Activated naive CD4-positive, alpha-beta T cell treated with anti-CD3 and anti-CD28 coated beads for 36 hours (primary cell): ENCODE data around the gene CTDSP1. TPM values are rescaled to one million over a fixed set of nuclear protein-coding genes. Genes with fewer than 3 reads are reported as not detected.

Source experiments
- CTCF ChIA-PET: fragments of 350-600 bp; sonication (Branson Sonifier 250); formaldehyde crosslinking; loops from one replicate; lab custom pipeline; 2021; ENCODE audit warnings: antibody characterized with exemption; lab: Charles Lee
- DNase-seq: peaks from one replicate; pipeline ENCODE4 v3.0.0-alpha.2; 2020
- H3K27ac Mint-ChIP-seq: one replicate; pipeline ENCODE4 v1.8.0; 2021; ENCODE audit warnings: mild to moderate bottlenecking, mixed read lengths
- H3K27me3 Mint-ChIP-seq: one replicate; pipeline ENCODE4 v1.8.0; 2021; ENCODE audit warnings: low read depth, mixed read lengths
- H3K36me3 Mint-ChIP-seq: one replicate; pipeline ENCODE4 v1.8.0; 2021; ENCODE audit warnings: low read depth, mixed read lengths
- H3K4me1 Mint-ChIP-seq: one replicate; pipeline ENCODE4 v1.8.0; 2021; ENCODE audit warnings: low read depth, mixed read lengths
- H3K4me3 Mint-ChIP-seq: one replicate; pipeline ENCODE4 v1.8.0; 2021; ENCODE audit warnings: mild to moderate bottlenecking, moderate library complexity, mixed read lengths
- H3K9me3 Mint-ChIP-seq: one replicate; pipeline ENCODE4 v1.8.0; 2021; ENCODE audit warnings: mixed read lengths
- intact Hi-C: fragments of 100-400 bp; cut with micrococcal nuclease; formaldehyde crosslinking; loops from one replicate; pipeline ENCODE4 v1.15.1; 2023
- total RNA-seq, 2 experiments: library from RNA; stranded (reverse); gene quantifications; one replicate each; pipeline ENCODE4 v1.2.3, GENCODE V29; 2021

The CTDSP1 gene
- total RNA-seq, 2 experiments from 2014 or later, result 26.1 to 26.2 TPM

DNA sequence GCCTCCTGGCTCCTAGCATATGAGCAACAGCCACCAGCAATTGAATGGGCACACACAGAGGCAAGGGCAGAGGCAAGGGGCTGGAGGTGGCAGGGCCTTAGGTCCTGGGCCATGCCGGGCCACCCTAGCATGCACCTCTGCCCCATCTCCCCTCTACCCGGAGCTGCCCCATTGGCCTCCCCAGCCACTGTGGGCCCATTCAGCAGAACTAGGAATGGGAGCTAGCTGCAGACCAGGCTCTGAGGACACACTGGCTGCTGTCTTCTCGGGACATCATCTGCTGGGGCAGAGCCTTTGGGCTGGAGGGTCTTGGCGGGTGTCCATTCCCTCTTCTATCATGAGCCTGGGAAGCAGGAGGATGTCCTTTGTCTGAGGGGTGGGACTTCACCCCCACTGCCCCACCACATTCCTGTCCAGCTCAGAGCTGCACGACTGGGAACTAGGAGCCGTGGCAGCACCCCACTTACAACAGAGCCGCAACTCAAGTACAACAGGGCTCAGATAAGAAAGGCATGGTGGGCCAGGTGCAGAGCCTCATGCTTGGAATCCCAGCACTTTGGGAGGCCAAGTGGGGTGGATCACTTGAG lies 20.1 kb downstream of the CTDSP1 start:
- Mint-ChIP-seq H3K4me1 (no peaks in the 10 kb centered on the region), H3K4me3 (no peak overlapping the region), H3K9me3 (no peaks in the 10 kb centered on the region), H3K36me3 (no peaks in the 10 kb centered on the region), H3K27me3 (no peaks in the 10 kb centered on the region), H3K27ac (no peak overlapping the region)
- intact Hi-C loops, result no loop called here
- DNase-seq, result no peak
- CTCF ChIA-PET, result no interaction called here

DNA sequence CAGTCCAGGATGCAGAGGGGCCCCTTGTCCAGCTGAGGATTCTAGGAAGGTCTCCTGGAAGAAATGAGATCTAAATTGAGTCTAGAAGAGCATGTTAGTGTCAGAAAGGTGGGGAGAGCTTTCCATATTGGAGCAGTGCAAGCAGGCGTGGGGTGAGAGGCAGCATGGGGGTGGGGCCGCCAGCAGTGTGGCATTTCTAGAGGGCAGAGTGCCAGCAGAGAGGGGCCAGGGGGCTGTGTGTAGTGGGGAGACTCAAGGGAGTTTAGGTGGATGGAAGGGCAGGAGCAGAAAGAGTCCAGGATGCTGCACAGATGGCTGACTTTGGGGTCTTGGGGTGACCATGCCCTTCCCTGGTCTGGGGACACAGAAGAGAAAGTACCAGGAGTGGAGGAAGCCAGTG lies 21.4 kb downstream of the CTDSP1 start:
- no peak overlapping the region for H3K4me3 Mint-ChIP-seq
- no peak overlapping the region for H3K27ac Mint-ChIP-seq
- CTCF ChIA-PET, result interaction anchor here (0.7 kb wide), 1 partner anchor 46 kb away, joined by 5 read pairs; no protein-coding TSS in a partner anchor

DNA sequence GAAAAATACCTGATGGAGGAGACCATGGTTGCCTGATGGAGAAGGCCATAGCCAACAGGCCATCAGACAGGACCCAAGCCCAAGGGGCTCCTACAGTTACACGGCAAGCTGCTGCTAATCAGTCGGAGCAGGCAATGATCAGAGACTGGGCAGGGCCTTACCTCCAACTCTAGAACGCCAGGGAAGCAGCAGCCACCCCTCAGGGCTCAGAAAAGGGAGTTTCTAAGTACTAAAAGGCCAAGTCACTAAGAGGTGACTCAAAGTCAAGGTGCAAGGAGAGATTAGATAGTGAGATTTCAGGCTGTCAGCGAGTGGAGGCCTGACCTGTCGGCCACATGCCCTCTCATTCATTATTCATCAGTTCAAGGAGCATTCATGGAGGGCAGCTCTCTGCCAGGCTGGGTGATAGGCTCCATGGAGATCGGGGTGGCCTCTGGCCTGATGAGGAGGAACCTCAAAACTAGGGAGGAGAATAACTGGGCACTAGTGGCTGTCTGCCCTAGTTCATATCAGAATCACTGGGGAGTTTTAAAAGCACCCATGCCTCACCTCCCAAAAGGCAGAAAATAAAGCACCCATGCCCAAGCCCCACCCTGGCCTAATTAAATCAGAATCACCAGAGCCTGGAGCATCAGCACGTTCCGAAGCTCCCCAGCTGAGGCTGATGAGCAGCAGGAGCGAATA lies 22.9 kb downstream of the CTDSP1 start:
- Mint-ChIP-seq H3K36me3 (no peaks in the 10 kb centered on the region), H3K9me3 (no peaks in the 10 kb centered on the region), H3K4me3 (no peak overlapping the region), H3K27ac (no peak overlapping the region), H3K27me3 (no peaks in the 10 kb centered on the region), H3K4me1 (no peaks in the 10 kb centered on the region)
- intact Hi-C loops, result no loop called here
- DNase-seq, result no peak
- CTCF ChIA-PET, result no interaction called here

More for the DNA sequence above, 21.4 kb downstream of the CTDSP1 start:
- Mint-ChIP-seq H3K27me3 (no peaks in the 10 kb centered on the region), H3K9me3 (no peaks in the 10 kb centered on the region), H3K4me1 (no peaks in the 10 kb centered on the region), H3K36me3 (no peaks in the 10 kb centered on the region)
- intact Hi-C loops, result no loop called here
- no peak for DNase-seq

DNA sequence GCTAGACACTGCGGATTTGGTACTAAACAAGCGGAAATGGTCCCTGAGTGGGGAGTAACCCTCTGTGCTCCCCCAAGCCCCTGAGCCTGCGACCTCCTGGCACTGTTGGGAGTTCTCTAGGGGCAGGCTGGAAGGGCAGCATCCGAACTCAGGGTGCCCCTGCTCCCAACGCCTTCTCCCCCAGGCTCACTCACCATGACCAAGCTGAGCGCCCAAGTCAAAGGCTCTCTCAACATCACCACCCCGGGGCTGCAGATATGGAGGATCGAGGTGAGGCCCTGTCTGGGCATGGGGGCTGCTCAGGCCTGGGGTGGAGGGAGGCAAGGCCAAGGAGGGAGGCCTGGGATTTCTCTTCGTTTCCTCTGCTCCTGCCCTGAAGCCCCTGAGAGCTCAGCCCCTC lies 23.9 kb downstream of the CTDSP1 start:
- Mint-ChIP-seq H3K27me3 (no peaks in the 10 kb centered on the region), H3K4me1 (no peaks in the 10 kb centered on the region), H3K9me3 (no peaks in the 10 kb centered on the region), H3K36me3 (no peaks in the 10 kb centered on the region), H3K4me3 (no peak overlapping the region), H3K27ac (no peak overlapping the region)
- DNase-seq, result no peak
- intact Hi-C loops, result no loop called here
- CTCF ChIA-PET, result no interaction called here

DNA sequence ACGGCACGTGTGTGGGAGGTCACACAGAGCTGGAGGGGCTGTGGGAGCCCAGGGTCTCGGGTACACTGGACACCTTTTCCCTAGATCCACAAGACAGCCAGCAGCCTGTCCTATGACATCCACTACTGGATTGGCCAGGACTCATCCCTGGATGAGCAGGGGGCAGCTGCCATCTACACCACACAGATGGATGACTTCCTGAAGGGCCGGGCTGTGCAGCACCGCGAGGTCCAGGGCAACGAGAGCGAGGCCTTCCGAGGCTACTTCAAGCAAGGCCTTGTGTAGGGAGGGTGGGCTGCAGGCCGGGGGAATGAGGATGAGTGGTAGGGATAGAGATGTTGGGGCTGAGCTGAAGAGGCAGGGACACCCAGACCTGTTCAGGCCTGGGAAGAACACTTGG lies 25.9 kb downstream of the CTDSP1 start:
- Mint-ChIP-seq H3K4me3 (no peak overlapping the region), H3K9me3 (no peaks in the 10 kb centered on the region), H3K36me3 (no peaks in the 10 kb centered on the region), H3K27ac (no peak overlapping the region), H3K4me1 (no peaks in the 10 kb centered on the region), H3K27me3 (no peaks in the 10 kb centered on the region)
- CTCF ChIA-PET, result interaction anchor here (0.6 kb wide), 1 partner anchor 21 kb away, joined by 9 read pairs; no protein-coding TSS in a partner anchor
- no peak for DNase-seq
- intact Hi-C loops, result no loop called here

DNA sequence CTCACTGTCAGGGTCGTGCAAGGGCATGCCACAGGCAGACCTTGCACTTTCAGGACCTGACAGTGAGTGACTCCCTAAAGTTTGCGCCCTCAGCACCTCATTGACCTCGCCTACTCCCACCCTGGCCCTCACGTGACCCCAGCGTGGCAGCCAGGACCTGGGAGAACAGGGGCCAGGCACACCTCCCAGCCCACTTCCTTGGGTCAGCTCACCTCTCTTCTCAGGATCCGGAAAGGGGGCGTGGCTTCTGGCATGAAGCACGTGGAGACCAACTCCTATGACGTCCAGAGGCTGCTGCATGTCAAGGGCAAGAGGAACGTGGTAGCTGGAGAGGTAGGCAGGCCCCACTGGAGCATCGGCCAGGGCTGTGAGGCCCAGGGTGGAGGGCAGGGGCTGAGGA lies 28.1 kb downstream of the CTDSP1 start:
- Mint-ChIP-seq H3K4me3 (no peak overlapping the region), H3K27me3 (no peaks in the 10 kb centered on the region), H3K36me3 (no peaks in the 10 kb centered on the region), H3K4me1 (no peaks in the 10 kb centered on the region), H3K9me3 (no peaks in the 10 kb centered on the region), H3K27ac (no peak overlapping the region)
- DNase-seq, result no peak
- CTCF ChIA-PET, result no interaction called here
- intact Hi-C loops, result no loop called here

DNA sequence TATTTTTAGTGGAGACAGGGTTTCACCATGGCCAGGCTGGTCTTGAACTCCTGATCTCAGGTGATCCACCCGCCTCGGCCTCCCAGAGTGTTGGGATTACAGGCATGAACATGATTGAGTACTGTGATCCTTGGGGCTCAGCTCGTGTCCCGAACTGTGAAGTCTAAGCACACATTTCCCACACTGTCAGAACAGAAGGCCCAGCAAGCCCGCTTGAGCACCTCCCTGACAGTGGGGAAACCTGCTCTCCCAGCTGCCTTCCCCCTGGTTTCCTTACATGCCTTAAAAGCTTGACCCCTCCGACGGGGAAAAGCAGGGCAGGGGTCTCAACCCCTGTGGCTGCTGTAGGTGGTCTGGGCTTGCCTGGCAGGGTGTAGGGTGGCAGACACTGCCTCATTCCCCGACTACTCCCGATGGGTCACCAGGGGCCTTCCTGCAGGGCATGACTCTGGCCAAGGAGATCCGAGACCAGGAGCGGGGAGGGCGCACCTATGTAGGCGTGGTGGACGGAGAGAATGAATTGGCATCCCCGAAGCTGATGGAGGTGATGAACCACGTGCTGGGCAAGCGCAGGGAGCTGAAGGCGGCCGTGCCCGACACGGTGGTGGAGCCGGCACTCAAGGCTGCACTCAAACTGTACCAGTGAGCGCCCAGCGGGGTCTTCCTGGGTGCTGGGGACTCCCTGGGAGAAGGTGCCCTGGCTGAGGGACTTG lies 29.3 kb downstream of the CTDSP1 start:
- Mint-ChIP-seq H3K36me3 (no peaks in the 10 kb centered on the region), H3K4me3 (no peak overlapping the region), H3K9me3 (no peaks in the 10 kb centered on the region), H3K4me1 (no peaks in the 10 kb centered on the region), H3K27me3 (no peaks in the 10 kb centered on the region), H3K27ac (no peak overlapping the region)
- intact Hi-C loops, result no loop called here
- CTCF ChIA-PET, result interaction anchor here (1.3 kb wide), 1 partner anchor 85 kb away, joined by 3 read pairs; no protein-coding TSS in a partner anchor
- no peak for DNase-seq

DNA sequence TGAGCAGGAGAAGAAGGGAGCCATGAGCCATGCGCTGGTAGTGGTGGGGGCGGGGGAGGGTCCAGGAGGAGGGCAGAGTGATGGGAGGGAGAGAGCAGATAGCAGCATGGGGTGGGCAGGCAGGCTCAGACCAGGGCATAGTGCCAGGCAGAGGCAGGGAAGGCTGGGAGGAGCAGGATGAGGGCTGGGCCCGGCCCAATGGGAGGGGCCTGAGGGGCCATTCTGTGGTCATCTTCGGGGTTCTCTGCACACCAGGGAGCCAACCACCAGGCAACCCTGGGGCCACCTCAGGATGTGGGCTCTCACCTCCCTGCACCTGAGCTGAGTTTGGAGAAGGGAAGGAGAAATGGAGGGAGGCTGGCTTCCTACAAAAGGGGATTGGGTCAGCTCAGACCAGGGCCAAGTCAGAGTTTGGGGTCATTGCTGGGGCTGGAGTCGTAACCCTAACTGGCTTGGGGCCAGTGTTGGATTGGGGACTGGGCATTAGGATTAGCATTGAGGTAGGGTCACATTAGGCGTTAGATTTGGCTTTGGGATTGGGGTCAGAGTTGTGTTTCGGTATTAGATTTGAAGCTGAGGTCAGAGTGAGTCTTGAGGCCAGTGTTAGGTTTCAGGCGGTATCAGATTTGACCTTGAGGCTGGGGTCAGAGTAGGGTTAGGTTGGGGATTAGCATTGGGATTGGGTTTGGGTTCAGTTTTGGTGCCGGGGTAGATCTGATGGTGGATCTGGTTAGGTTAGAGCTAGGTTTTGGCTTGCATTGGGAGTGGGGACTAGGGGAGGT lies 30.4 kb downstream of the CTDSP1 start:
- Mint-ChIP-seq H3K4me1 (no peaks in the 10 kb centered on the region), H3K27me3 (no peaks in the 10 kb centered on the region), H3K27ac (no peak overlapping the region), H3K36me3 (no peaks in the 10 kb centered on the region), H3K4me3 (no peak overlapping the region), H3K9me3 (no peaks in the 10 kb centered on the region)
- CTCF ChIA-PET, result interaction anchor here (1.3 kb wide), 1 partner anchor 86 kb away, joined by 3 read pairs; no protein-coding TSS in a partner anchor
- intact Hi-C loops, result no loop called here
- no peak for DNase-seq

DNA sequence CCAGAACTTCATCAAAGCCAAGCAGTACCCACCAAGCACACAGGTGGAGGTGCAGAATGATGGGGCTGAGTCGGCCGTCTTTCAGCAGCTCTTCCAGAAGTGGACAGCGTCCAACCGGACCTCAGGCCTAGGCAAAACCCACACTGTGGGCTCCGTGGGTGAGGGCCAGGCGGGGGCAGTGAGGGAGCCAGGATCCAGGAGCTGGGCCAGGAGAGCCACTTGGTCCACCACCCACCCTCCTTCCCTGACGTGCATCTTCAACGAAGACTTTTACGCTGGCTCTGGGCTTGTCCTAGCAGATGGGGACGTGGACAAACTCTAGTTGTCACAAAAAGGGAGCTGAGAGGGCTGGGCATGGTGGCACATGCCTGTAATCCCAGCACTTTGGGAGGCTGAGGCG lies 31.1 kb downstream of the CTDSP1 start:
- Mint-ChIP-seq H3K36me3 (no peaks in the 10 kb centered on the region), H3K27me3 (no peaks in the 10 kb centered on the region)

DNA sequence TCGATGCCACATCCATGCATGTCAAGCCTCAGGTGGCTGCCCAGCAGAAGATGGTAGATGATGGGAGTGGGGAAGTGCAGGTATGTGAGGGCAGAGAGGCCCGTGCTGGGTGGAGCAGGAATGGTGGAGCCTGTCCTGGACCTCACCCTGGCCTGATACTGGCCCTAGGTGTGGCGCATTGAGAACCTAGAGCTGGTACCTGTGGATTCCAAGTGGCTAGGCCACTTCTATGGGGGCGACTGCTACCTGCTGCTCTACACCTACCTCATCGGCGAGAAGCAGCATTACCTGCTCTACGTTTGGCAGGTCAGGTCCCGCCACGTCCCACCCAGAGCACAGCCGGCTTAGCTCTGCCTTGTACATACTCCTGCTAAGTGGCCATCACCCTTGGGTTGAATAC lies 32.2 kb downstream of the CTDSP1 start:
- no peaks in the 10 kb centered on the region for H3K36me3 Mint-ChIP-seq
- no peaks in the 10 kb centered on the region for H3K27me3 Mint-ChIP-seq
- H3K9me3 Mint-ChIP-seq, result no peaks in the 10 kb centered on the region
- no peaks in the 10 kb centered on the region for H3K4me1 Mint-ChIP-seq
- intact Hi-C loops, result no loop called here
- no peak for DNase-seq
- no peak overlapping the region for H3K4me3 Mint-ChIP-seq
- CTCF ChIA-PET, result no interaction called here
- H3K27ac Mint-ChIP-seq, result no peak overlapping the region

More for the DNA sequence above, 31.1 kb downstream of the CTDSP1 start:
- intact Hi-C loops, result no loop called here
- Mint-ChIP-seq H3K4me3 (no peak overlapping the region), H3K9me3 (no peaks in the 10 kb centered on the region), H3K27ac (no peak overlapping the region), H3K4me1 (no peaks in the 10 kb centered on the region)
- no peak for DNase-seq
- CTCF ChIA-PET, result no interaction called here

DNA sequence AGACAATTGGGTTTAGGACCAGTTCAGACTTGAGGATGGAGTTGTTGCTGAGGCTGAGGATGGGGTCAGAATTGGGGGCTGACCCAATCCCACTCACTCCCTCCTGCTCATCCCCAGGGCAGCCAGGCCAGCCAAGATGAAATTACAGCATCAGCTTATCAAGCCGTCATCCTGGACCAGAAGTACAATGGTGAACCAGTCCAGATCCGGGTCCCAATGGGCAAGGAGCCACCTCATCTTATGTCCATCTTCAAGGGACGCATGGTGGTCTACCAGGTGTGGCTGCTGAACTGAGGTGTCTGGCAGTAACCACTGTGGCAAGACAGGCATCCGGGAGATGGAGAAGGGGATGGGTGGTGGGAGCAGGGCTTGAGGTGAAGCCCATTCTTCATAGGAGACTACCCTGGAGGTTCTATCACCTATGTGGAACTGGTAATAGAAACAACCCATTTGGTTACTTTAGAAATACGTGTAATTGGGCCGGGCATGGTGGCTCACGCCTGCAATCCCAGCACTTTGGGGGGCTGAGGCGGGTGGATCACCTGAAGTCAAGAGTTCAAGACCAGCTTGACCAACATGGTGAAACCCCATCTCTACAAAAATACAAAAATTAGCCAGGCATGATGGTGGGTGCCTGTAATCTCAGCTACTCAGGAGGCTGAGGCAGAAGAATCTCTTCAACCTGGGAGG lies 33.2 kb downstream of the CTDSP1 start:
- intact Hi-C loops, result no loop called here
- Mint-ChIP-seq H3K9me3 (no peaks in the 10 kb centered on the region), H3K36me3 (no peaks in the 10 kb centered on the region), H3K27ac (no peak overlapping the region), H3K4me1 (no peaks in the 10 kb centered on the region), H3K4me3 (no peak overlapping the region), H3K27me3 (no peaks in the 10 kb centered on the region)
- CTCF ChIA-PET, result no interaction called here
- DNase-seq, result no peak

DNA sequence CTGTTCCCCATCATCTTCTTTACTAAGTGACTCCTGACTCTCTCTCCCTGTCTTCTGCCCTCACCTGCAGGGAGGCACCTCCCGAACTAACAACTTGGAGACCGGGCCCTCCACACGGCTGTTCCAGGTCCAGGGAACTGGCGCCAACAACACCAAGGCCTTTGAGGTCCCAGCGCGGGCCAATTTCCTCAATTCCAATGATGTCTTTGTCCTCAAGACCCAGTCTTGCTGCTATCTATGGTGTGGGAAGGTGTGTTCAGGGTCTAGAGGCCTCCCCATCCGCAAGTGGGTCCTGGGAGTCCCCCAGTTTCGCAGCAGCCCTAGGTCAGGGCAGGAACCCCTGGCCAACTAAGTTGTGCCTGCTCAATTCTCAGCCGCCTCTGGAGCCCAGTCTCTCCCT lies 34.8 kb downstream of the CTDSP1 start:
- intact Hi-C loops, result no loop called here
- CTCF ChIA-PET, result interaction anchor here (0.8 kb wide), 1 partner anchor 143 kb away, joined by 4 read pairs; no protein-coding TSS in a partner anchor
- H3K36me3 Mint-ChIP-seq, result no peaks in the 10 kb centered on the region
- H3K4me3 Mint-ChIP-seq, result no peak overlapping the region
- H3K9me3 Mint-ChIP-seq, result no peaks in the 10 kb centered on the region
- no peak overlapping the region for H3K27ac Mint-ChIP-seq
- no peak for DNase-seq
- no peaks in the 10 kb centered on the region for H3K4me1 Mint-ChIP-seq
- no peaks in the 10 kb centered on the region for H3K27me3 Mint-ChIP-seq
